HG03159 (cell line): Measurements from ENCODE around the gene LINC01488.

Experiments used
- ATAC-seq: cut with Tn5 transposase; IDR thresholded peaks from one replicate; pipeline ENCODE4 v1.9.1; 2021; ENCODE audit warnings: mild to moderate bottlenecking, moderate library complexity; ENCODE audit not compliant: unreplicated experiment

Gene LINC01488

GRCh38 chr11:69525516-69526452 is 44.3 kb downstream of the LINC01488 start:
- ATAC-seq = no peak

DNA sequence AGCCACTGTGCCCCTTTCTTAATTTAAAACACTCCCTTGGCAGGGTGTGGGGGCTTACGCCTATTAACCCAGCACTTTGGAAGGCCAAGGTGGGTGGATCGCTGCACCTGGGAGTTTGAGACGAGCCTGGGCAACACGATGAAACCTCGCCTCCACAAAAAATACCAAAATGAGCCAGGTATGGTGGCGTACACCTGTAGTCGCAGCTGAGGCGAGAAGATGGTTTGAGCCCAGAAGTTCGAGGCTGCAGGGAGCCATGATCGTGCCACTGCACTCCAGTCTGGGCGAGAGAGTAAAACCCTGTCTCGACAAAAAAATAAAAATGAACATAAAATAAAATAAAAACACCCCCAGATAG is 45.0 kb downstream of the LINC01488 start:
- ATAC-seq = no peak

GRCh38 chr11:69529001-69529400 is 47.5 kb downstream of the LINC01488 start:
- no peak for ATAC-seq

DNA sequence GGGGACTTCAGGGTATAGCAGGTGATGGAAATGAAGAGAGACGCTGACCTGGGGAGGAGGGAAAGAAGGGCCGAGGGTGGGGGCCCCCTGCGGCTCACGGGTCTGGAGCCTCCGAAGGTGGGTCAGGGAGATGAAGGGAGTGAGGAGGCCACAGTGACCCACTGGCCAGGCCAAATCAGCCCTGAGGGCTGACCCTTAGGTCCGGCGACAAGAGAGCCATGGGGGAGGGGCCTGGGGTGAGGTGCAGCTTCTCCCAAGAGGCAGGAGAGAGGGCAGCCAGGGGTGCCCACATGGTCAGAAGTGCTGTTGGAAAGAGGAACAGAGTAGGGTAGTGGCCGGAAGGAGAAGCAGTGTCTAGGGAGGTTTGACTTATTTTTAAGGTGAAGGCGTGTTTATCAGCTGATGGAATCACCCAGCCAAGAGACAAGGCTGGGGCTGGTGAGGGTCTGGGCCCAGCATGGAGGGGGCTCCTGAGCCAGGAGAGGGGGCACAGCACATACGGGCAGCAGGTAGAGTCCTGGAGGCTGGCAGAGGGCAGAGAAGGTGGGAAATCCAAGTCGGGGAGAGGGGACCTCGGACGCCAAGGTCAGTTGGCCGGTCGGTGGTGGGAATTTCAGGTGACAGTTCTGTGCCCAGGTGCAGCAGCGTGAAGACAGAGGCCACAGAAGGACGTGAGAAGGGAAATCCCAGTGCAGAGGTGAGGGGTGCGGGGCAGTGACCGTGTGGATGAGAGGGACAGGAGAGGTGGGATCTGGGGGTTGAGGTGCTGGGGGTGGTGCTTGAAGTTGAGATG is 49.0 kb downstream of the LINC01488 start:
- no peak for ATAC-seq

DNA sequence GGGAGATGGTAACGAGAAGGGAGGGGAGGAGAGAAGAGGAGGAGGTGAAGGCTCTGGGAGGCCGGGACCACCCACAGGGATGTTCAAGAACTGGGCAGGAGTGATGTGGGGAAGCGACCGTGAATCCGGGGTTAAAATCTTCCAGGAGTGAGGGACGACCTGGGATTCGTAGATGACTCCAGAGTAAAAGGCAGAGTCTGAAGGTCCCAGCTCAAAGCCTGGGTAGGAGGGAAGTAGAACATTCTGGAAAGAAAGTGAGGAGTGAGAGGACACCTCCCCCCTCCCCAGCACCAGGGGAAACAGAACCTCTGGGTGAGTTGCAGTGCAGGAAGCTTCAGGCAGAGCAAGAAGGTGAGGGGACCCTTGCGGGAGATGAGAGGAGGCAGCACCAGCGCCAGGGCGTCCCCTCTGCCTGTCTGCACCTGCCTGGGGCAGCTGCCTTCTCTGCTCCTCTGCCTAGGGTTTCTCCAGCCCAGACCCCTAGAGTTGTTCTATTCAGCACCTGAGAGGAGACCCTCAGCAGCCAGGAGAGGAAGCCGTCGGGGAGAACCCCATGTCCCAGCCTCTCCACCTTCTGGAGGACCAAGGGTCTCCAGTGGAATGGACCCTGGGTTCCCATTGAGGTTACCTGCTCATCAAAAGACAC is 49.7 kb downstream of the LINC01488 start:
- ATAC-seq = no peak

GRCh38 chr11:69531717-69532088 is 50.2 kb downstream of the LINC01488 start:
- ATAC-seq = no peak

- ATAC-seq = no peak
Observed at GRCh38 chr11:69533296-69534165, 52.1 kb downstream of the LINC01488 start.

DNA sequence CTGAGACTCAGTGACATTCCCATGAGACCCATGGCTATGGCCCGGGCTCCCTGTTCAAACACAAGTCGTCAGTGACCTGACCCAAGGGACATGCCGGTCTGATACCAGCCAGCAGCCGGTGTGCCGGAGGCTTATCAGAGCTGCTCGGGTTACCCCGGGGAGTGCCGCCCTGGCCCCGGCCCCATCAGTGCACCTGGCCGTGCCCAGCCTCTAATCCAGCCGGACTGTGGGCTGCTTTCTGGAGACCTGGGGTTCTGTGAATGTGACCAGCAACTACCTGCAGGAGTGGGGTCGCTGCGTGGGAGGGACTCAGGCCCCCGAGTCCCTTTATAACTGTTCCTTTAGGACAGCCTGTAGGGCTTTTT is 52.7 kb downstream of the LINC01488 start:
- ATAC-seq = no peak

GRCh38 chr11:69535908-69536307 is 54.4 kb downstream of the LINC01488 start:
- ATAC-seq = no peak

- no peak for ATAC-seq
Observed at GRCh38 chr11:69536406-69536805, 54.9 kb downstream of the LINC01488 start.

- no peak for ATAC-seq
Observed at GRCh38 chr11:69537126-69537525, 55.7 kb downstream of the LINC01488 start.

DNA sequence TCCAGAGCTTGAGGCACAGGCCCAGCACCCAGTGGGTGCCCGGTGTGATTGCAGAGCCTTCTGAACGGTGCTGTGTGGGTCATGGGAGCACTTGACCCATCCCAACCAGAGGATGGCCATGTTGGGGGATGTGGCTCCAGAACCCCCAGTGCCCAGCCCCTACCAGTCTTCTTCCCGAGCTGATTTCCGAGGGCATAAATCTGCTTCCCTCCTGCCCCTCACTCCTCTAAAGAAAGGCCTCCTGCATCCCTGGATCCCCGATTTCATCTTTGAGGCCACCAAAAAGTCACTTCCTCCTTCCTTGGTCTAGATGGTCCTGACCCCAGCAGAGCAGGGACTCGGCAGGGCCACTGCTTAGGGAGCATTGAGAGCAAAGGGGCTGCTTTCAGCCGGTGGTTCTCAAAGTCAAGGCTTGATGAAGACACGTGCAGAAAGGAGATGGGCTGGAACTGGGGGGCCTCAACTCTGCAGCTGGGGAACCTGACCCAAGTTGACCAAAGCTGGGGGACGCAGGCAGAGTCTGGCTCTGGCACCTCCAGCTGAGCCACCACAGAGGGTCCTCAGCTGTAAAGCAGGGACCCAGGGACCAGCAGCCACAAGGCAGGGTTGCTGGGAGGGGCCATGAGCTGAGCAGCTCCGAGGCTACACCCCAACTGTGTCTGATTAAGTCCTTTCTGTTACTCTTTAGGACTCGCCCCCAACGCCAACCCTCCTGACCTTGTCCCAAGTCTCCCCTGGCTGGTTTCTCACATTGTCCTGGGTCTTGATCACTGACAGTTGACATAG is 56.6 kb downstream of the LINC01488 start:
- ATAC-seq = no peak

- no peak for ATAC-seq
Observed at GRCh38 chr11:69538854-69539253, 57.4 kb downstream of the LINC01488 start.

GRCh38 chr11:69539416-69540117 is 58.1 kb downstream of the LINC01488 start:
- no peak for ATAC-seq

DNA sequence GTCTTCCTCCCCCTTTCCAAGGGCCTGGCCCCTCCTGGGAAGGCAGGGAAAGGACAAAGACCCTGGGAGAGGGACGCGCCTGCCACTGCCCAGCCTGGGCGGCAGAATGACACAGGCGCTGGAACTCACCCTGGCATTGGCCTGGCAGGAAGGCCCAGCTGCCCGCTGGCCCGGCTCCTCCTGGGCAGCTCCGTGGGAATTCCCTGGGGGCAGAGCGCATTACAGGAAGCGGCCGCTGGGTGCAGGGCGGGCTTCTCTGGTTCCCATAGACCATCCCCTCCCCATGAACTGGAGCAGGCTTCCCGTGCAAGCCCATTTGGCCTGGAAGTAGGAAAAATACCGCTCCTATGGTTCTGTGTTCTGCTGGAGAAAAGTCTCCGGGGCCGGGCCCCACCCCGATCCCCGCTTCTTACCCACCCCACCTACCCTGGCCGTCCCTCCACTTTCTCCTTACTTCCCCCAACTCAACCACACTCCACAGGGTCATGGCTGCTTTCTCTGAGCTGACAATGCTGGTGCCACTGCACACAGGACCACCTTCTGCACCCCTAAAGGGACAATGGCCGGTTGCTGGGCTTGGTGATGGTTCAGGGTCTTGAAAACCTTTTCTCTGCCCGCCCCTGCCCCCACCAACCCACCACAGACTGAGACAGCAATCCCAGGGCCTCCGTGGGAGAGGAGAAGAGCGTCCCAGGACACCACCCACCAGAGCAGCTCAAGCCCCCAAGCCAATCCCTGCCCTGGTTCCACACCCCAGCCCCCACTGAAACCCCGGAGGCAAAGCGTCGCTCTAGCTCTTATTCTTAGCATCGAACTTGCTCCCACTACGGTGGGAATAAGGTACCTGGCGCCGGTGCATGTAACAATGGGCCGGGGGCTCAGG is 58.9 kb downstream of the LINC01488 start:
- ATAC-seq = no peak

DNA sequence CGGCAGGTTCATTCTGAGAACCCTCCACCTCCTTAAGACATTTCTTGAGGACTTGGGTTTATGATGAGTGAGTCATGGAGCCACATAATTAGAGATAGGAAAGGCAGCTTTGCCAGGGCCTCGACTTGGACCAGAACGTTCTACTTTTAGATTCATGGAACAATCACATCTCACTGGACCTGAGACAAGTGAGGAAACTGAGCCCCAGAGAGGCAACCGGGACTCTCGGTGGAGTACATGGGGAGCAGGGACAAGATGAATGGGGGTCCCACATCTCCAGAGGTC is 59.5 kb downstream of the LINC01488 start:
- ATAC-seq = no peak

GRCh38 chr11:69541501-69542313 is 60.2 kb downstream of the LINC01488 start:
- ATAC-seq = no peak
